ENCODE measurements around the gene ARID4B.

DNA sequence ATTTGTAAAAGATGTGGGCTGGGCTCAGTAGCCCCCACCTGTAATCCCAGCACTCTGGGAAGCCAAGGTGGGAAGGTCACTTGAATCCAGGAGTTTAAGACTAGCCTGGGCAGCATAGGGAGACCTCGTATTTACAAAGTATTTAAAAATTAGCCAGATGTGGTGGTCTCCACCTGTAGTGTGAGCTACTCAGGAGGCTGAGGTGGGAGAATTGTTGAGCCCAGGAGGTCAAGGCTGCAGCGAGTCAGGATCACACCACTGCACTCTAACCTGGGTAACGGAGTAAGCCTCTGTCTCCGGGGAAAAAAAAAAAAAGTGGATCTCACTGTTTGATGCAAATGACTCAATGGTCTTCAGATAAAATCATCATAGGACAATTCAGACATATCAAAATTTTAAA is 89.4 kb downstream of the ARID4B start:
- TF ChIP-seq, protein P1, sequence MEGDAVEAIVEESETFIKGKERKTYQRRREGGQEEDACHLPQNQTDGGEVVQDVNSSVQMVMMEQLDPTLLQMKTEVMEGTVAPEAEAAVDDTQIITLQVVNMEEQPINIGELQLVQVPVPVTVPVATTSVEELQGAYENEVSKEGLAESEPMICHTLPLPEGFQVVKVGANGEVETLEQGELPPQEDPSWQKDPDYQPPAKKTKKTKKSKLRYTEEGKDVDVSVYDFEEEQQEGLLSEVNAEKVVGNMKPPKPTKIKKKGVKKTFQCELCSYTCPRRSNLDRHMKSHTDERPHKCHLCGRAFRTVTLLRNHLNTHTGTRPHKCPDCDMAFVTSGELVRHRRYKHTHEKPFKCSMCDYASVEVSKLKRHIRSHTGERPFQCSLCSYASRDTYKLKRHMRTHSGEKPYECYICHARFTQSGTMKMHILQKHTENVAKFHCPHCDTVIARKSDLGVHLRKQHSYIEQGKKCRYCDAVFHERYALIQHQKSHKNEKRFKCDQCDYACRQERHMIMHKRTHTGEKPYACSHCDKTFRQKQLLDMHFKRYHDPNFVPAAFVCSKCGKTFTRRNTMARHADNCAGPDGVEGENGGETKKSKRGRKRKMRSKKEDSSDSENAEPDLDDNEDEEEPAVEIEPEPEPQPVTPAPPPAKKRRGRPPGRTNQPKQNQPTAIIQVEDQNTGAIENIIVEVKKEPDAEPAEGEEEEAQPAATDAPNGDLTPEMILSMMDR (IDR thresholded peaks at IDR 0.05; ENCODE audit: borderline replicate concordance, extremely low read depth, low read length, poor library complexity, severe bottlenecking): no peak
- no peak for TF ChIP-seq EZH2 (IDR thresholded peaks at IDR 0.05; ENCODE audit: borderline replicate concordance, low read depth, low read length, severe bottlenecking)

All from DND-41 (cell line).